K562 (cell line): ENCODE data around the gene FABP3. TPM values are rescaled to one million over a fixed set of nuclear protein-coding genes. Genes with fewer than 3 reads are reported as not detected.

Experiments
- DNMT1 ChIP-seq: fragments of 450-650 bp; IDR thresholded peaks from 2 replicates; pipeline ENCODE4 v1.6.1; 2016; ENCODE audit warnings: antibody characterized with exemption, mild to moderate bottlenecking
- FOXK1 ChIP-seq: sonication (generic); formaldehyde crosslinking; IDR thresholded peaks from 2 replicates; pipeline ENCODE4 v1.8.0; 2022; ENCODE audit warnings: missing genetic modification reagents, mild to moderate bottlenecking, borderline replicate concordance
- GABPB2 ChIP-seq: fragments of 250-450 bp; sonication (Bioruptor Pico); conservative IDR thresholded peaks from 2 replicates; pipeline ENCODE4 v1.5.1; 2021; ENCODE audit warnings: mild to moderate bottlenecking
- HDAC1 ChIP-seq, 2 experiments: fragments of 450-650 bp; IDR thresholded peaks; 2 replicates each; pipeline ENCODE4 v1.6.1; 2016 to 2017; ENCODE audit warnings: inconsistent platforms in 1 of 2, mild to moderate bottlenecking in 1 of 2, moderate library complexity in 1 of 2
- MYC ChIP-seq, 2 experiments: fragments of 250-450 bp in 1 of 2; sonication (Bioruptor Pico) in 1 of 2; IDR thresholded peaks; 2 replicates each; pipeline versions ENCODE4 v1.5.1 to v1.6.1; 2012 to 2021; ENCODE audit warnings: low read depth in 2 of 2, borderline replicate concordance in 1 of 2, improper control_type of control experiment in 1 of 2, low read length in 1 of 2, mild to moderate bottlenecking in 1 of 2, moderate library complexity in 1 of 2
- SRSF7 ChIP-seq: fragments of 200-400 bp; formaldehyde crosslinking; optimal IDR thresholded peaks from 2 replicates; pipeline ENCODE3; 2017; ENCODE audit warnings: mild to moderate bottlenecking, low read depth, low read length
- ZNF134 ChIP-seq: fragments of 250-450 bp; sonication (Bioruptor Pico); conservative IDR thresholded peaks from 2 replicates; pipeline ENCODE4 v1.4.0; 2020
- polyA plus RNA-seq, 8 experiments: library from polyadenylated mRNA; depleted of rRNA in 4 of 8; stranded (reverse) in 5 of 8; unstranded in 3 of 8; fragments of >200 nt; fragmentation: Nextera tagmentation in 2 of 8; fragmentation: Illumina TruSeq in 1 of 8; extraction: Ambion mirVana in 2 of 8; extraction: Trizol in 1 of 8; gene quantifications; 2 replicates each; pipeline versions ENCODE4 v1.2.1 to v1.2.3, GENCODE V29; 2011 to 2014; ENCODE audit warnings: inconsistent platforms in 1 of 8, missing spikeins in 1 of 8
- total RNA-seq, 7 experiments: library from RNA; depleted of rRNA in 6 of 7; stranded (reverse); fragments of >200 nt in 6 of 7; fragmentation: Illumina TruSeq in 2 of 7; extraction: Trizol in 2 of 7; gene quantifications; 2 replicates each; pipeline versions ENCODE4 v1.2.1 to v1.2.3, GENCODE V29; 2011 to 2021; ENCODE audit warnings: low replicate concordance in 1 of 7
- TF ChIP-seq, protein P1 (sequence below): IDR thresholded peaks from 2 replicates; pipeline ENCODE4 v1.6.1; 2012; ENCODE audit warnings: low read depth, low read length, improper control_type of control experiment, borderline replicate concordance
- TF ChIP-seq, protein P2 (sequence below): fragments of 250-450 bp; sonication (Bioruptor Pico); IDR thresholded peaks from 2 replicates; pipeline ENCODE4 v1.8.0; 2021; ENCODE audit warnings: moderate library complexity, mild to moderate bottlenecking, inconsistent platforms
- TF ChIP-seq, protein P3 (sequence below), 2 experiments: fragments of 450-650 bp; formaldehyde crosslinking in 1 of 2; IDR thresholded peaks; 2 replicates each; pipeline versions ENCODE4 v1.4.0 to v1.6.1; 2014 to 2020; ENCODE audit warnings: mild to moderate bottlenecking in 2 of 2, borderline replicate concordance in 1 of 2, low read depth in 1 of 2
- TF ChIP-seq, protein P4 (sequence below): fragments of 250-450 bp; sonication (Bioruptor Pico); IDR thresholded peaks from 2 replicates; pipeline ENCODE4 v1.9.0; 2021; ENCODE audit warnings: mild to moderate bottlenecking, inconsistent platforms

Gene FABP3
- total and polyA plus RNA-seq, 9 of the 15 experiments (the other 6 are each of a cell fraction or from before 2014, with no cell fraction given), result 0.22 TPM; not detected in 8

DNA sequence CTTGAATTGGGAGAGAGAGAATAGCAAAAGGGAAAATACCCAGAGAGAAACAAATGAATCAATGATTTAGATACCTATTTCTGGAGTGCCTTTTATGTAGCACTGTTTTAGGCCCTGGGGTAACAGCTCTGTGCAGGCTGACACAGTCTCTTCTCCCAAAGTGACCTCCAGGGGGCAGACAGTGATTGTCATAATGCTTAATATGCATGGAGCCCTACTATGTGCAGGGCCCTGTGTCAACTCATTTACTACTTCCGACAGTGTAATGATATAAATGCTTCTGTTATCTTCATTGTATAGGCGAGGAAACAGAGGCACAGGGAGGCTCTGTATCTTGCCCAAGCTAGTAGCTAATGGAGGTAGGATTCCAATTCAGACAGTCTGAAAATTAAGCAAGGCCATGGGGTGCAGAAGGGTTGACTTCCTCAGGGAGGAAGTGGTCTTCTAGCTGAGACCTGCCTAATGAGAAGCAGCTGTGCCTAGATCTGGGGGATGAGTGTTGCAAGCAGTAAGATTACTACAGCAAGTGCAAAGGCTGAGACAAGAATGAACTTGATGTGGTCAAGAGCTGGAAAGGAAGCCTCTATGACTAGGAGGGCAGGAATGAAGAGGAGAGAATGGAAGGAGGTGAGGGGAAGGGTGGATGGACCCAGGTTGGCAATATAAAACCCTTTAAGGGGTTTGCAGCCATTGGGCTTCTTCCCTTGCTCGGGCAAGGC, 23.9 kb upstream of the FABP3 start (continued):
- TF ChIP-seq, protein P1, sequence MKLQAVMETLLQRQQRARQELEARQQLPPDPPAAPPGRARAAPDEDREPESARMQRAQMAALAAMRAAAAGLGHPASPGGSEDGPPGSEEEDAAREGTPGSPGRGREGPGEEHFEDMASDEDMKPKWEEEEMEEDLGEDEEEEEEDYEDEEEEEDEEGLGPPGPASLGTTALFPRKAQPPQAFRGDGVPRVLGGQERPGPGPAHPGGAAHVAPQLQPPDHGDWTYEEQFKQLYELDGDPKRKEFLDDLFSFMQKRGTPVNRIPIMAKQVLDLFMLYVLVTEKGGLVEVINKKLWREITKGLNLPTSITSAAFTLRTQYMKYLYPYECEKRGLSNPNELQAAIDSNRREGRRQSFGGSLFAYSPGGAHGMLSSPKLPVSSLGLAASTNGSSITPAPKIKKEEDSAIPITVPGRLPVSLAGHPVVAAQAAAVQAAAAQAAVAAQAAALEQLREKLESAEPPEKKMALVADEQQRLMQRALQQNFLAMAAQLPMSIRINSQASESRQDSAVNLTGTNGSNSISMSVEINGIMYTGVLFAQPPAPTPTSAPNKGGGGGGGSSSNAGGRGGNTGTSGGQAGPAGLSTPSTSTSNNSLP, result no peak
- TF ChIP-seq, protein P2, sequence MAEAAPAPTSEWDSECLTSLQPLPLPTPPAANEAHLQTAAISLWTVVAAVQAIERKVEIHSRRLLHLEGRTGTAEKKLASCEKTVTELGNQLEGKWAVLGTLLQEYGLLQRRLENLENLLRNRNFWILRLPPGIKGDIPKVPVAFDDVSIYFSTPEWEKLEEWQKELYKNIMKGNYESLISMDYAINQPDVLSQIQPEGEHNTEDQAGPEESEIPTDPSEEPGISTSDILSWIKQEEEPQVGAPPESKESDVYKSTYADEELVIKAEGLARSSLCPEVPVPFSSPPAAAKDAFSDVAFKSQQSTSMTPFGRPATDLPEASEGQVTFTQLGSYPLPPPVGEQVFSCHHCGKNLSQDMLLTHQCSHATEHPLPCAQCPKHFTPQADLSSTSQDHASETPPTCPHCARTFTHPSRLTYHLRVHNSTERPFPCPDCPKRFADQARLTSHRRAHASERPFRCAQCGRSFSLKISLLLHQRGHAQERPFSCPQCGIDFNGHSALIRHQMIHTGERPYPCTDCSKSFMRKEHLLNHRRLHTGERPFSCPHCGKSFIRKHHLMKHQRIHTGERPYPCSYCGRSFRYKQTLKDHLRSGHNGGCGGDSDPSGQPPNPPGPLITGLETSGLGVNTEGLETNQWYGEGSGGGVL (CRISPR knock-in tag), result no peak
- TF ChIP-seq MYC (IDR thresholded peaks at IDR 0.05; ENCODE audit: low read depth, low read length), result no peak
- TF ChIP-seq MYC (CRISPR knock-in tag; IDR thresholded peaks at IDR 0.05; ENCODE audit: borderline replicate concordance, low read depth), result no peak
- no peak for TF ChIP-seq HDAC1 (IDR thresholded peaks at IDR 0.05)
- TF ChIP-seq SRSF7, result no peak
- TF ChIP-seq DNMT1, result no peak
- TF ChIP-seq, protein P3, sequence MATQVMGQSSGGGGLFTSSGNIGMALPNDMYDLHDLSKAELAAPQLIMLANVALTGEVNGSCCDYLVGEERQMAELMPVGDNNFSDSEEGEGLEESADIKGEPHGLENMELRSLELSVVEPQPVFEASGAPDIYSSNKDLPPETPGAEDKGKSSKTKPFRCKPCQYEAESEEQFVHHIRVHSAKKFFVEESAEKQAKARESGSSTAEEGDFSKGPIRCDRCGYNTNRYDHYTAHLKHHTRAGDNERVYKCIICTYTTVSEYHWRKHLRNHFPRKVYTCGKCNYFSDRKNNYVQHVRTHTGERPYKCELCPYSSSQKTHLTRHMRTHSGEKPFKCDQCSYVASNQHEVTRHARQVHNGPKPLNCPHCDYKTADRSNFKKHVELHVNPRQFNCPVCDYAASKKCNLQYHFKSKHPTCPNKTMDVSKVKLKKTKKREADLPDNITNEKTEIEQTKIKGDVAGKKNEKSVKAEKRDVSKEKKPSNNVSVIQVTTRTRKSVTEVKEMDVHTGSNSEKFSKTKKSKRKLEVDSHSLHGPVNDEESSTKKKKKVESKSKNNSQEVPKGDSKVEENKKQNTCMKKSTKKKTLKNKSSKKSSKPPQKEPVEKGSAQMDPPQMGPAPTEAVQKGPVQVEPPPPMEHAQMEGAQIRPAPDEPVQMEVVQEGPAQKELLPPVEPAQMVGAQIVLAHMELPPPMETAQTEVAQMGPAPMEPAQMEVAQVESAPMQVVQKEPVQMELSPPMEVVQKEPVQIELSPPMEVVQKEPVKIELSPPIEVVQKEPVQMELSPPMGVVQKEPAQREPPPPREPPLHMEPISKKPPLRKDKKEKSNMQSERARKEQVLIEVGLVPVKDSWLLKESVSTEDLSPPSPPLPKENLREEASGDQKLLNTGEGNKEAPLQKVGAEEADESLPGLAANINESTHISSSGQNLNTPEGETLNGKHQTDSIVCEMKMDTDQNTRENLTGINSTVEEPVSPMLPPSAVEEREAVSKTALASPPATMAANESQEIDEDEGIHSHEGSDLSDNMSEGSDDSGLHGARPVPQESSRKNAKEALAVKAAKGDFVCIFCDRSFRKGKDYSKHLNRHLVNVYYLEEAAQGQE (IDR thresholded peaks at IDR 0.05; ENCODE audit: borderline replicate concordance), result peak; percentile 60
- TF ChIP-seq, protein P3 (CRISPR knock-in tag; IDR thresholded peaks at IDR 0.05; ENCODE audit: low read depth), result no peak
- TF ChIP-seq GABPB2 (CRISPR knock-in tag), result no peak
- TF ChIP-seq ZNF134 (CRISPR knock-in tag), result no peak
- TF ChIP-seq FOXK1, result no peak
- TF ChIP-seq, protein P4, sequence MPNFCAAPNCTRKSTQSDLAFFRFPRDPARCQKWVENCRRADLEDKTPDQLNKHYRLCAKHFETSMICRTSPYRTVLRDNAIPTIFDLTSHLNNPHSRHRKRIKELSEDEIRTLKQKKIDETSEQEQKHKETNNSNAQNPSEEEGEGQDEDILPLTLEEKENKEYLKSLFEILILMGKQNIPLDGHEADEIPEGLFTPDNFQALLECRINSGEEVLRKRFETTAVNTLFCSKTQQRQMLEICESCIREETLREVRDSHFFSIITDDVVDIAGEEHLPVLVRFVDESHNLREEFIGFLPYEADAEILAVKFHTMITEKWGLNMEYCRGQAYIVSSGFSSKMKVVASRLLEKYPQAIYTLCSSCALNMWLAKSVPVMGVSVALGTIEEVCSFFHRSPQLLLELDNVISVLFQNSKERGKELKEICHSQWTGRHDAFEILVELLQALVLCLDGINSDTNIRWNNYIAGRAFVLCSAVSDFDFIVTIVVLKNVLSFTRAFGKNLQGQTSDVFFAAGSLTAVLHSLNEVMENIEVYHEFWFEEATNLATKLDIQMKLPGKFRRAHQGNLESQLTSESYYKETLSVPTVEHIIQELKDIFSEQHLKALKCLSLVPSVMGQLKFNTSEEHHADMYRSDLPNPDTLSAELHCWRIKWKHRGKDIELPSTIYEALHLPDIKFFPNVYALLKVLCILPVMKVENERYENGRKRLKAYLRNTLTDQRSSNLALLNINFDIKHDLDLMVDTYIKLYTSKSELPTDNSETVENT (CRISPR knock-in tag), result no peak
